ENCODE data around the gene APRT.

DNA sequence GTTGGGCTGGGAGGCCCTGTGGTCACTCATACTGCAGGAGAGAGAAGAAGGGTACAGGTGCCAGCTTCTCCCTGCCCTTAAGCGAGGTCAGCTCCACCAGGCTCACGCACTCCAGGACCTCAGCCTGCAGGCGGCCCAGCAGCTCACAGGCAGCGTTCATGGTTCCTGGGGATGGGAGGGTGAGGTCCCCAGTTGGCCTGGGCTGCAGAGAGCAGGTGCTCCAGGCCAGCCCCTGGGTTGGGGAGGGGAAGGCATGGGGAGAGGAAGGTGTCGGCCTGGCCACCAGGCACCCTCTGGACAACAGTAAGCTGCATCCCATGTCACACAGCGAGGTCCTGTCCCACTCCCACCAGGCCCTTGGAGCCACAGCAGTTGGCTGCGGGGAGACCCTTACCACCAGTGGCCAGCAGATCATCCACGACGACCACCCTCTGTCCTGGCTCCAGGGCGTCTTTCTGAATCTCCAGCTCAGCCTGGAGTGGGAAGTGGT, 2.0 kb downstream of the APRT start:
- TF ChIP-seq, protein P1, sequence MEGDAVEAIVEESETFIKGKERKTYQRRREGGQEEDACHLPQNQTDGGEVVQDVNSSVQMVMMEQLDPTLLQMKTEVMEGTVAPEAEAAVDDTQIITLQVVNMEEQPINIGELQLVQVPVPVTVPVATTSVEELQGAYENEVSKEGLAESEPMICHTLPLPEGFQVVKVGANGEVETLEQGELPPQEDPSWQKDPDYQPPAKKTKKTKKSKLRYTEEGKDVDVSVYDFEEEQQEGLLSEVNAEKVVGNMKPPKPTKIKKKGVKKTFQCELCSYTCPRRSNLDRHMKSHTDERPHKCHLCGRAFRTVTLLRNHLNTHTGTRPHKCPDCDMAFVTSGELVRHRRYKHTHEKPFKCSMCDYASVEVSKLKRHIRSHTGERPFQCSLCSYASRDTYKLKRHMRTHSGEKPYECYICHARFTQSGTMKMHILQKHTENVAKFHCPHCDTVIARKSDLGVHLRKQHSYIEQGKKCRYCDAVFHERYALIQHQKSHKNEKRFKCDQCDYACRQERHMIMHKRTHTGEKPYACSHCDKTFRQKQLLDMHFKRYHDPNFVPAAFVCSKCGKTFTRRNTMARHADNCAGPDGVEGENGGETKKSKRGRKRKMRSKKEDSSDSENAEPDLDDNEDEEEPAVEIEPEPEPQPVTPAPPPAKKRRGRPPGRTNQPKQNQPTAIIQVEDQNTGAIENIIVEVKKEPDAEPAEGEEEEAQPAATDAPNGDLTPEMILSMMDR (IDR thresholded peaks at IDR 0.05), result no peak
- TF ChIP-seq POLR2A (IDR thresholded peaks at IDR 0.05; ENCODE audit: low read depth) (no peak), POLR2AphosphoS5 (IDR thresholded peaks at IDR 0.05) (no peak), EP300 (IDR thresholded peaks at IDR 0.05) (no peak)

All from esophagus muscularis mucosa (tissue), 4 donors.